Measurements from ENCODE around the gene LRMDA. TPM values are rescaled to one million over a fixed set of nuclear protein-coding genes. Genes with fewer than 3 reads are reported as not detected.
A peak's percentile ranks its signal among the peaks of the same experiment; 100 is the strongest.

Gene LRMDA
- total RNA-seq, 1 donor = under 0.01 TPM

DNA sequence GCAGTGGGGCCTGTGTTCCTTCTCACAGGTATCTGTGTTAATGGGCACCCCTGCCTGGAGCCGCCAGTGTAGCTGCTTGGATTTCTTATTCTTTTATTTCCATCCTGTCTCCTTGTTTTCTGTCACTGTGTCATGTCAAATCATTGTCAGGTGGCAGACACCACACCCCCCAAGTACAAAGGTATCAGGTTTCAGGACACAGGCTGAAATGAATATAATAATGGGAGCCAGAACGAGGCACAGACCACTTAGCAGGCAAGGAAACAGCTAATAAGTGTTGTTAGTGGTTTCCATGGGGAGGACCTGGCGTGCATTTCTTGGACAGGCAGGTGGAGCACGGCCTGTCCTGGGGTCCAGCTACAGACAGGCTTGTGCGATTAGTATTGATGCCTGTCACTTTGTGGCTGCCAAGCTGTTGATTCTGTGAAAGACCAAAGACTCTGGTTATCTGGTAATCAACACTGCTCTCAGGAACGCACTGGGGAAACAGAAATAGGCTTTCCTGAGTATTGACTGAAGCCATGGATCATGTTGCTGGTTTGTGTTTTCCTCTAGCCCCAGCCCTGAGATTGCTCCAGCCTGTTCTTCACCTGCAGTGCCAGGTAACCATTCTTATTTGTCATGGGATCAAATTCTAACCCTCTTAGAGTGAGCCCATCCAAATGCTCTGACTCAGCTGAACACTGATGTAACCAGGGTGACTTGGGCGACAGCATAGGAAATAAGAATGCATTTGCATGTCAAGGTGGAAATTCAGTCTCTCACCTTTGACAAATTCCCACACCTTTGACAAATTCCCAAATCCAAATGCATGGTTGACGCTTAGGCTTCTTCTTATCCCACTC lies 1002.0 kb downstream of the LRMDA start:
- H3K4me3 ChIP-seq (ENCODE audit: low read depth, low read length) = no peak overlapping the region
- DNase-seq (ENCODE audit: low read depth) = no peak
- TF ChIP-seq, protein P1, sequence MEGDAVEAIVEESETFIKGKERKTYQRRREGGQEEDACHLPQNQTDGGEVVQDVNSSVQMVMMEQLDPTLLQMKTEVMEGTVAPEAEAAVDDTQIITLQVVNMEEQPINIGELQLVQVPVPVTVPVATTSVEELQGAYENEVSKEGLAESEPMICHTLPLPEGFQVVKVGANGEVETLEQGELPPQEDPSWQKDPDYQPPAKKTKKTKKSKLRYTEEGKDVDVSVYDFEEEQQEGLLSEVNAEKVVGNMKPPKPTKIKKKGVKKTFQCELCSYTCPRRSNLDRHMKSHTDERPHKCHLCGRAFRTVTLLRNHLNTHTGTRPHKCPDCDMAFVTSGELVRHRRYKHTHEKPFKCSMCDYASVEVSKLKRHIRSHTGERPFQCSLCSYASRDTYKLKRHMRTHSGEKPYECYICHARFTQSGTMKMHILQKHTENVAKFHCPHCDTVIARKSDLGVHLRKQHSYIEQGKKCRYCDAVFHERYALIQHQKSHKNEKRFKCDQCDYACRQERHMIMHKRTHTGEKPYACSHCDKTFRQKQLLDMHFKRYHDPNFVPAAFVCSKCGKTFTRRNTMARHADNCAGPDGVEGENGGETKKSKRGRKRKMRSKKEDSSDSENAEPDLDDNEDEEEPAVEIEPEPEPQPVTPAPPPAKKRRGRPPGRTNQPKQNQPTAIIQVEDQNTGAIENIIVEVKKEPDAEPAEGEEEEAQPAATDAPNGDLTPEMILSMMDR (IDR thresholded peaks at IDR 0.05; ENCODE audit: insufficient read depth, low read depth, low read length) = no peak

DNA sequence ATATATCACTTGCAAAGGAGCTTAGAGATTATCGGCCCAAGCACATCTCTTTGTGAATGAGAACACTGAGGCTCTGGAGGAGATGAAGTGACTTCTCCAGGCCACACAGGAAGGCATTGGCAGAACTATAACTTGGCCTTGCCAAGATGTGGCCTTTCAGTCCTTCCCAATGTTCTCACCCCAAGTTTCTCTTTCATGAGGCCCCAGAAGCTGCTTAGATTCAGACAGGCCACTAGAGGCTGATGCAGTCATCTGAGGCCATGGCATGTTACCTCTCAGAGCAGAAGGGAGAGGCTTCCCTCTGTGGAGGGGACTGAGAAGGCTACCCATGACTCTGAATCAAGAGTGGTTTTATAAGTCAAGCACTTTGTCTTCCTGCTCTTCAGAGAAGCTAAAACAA lies 1003.7 kb downstream of the LRMDA start:
- TF ChIP-seq, protein P1 (IDR thresholded peaks at IDR 0.05; ENCODE audit: insufficient read depth, low read depth, low read length) = peak; percentile 8
- no peak overlapping the region for H3K4me3 ChIP-seq (ENCODE audit: low read depth, low read length)
- no peak for DNase-seq (ENCODE audit: low read depth)

DNA sequence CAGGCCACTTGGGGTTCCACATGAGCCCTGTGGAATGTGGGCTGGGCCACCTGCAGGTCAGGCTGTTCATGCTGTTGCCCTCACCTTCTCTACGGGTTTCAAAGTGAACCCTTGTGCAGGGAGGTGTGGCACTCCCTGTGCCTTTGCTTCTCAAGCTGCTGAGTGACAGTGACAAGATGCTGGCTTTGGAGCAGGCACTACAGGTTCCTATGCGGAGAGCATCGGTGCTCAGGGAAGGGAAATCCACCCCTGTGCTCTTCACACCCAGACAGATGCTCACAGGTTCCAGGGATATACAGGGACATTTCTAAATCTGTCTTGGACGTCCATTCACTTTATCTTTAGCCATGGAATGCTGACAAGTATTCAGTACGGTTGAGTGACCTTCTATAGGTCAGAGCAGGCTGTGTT lies 1005.0 kb downstream of the LRMDA start:
- no peak overlapping the region for H3K4me3 ChIP-seq (ENCODE audit: low read depth, low read length)
- TF ChIP-seq, protein P1 (IDR thresholded peaks at IDR 0.05; ENCODE audit: insufficient read depth, low read depth, low read length) = no peak
- peak; percentile 25 for DNase-seq (ENCODE audit: low read depth)

DNA sequence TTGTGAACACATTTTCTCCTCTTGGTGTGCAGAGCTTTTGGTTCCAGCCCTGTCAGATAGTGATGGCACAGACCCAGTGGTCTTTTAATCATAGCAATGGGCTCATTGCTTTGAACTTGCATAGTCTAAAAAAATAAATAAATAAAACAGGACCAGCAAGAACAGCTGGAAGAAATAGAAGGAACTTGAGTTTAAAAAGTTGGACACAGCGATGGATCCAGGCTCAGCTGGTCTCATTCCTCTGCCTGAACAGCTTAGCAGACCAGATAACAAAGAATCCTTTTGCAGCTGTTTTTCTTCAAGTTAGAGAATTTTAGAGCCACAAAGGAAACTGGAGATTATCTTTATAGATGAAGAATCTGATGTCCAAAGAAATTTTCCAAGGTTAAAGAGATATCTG lies 1005.6 kb downstream of the LRMDA start:
- TF ChIP-seq, protein P1 (IDR thresholded peaks at IDR 0.05; ENCODE audit: insufficient read depth, low read depth, low read length) = no peak
- DNase-seq (ENCODE audit: low read depth) = peak; percentile 90
- H3K4me3 ChIP-seq (ENCODE audit: low read depth, low read length) = no peak overlapping the region

DNA sequence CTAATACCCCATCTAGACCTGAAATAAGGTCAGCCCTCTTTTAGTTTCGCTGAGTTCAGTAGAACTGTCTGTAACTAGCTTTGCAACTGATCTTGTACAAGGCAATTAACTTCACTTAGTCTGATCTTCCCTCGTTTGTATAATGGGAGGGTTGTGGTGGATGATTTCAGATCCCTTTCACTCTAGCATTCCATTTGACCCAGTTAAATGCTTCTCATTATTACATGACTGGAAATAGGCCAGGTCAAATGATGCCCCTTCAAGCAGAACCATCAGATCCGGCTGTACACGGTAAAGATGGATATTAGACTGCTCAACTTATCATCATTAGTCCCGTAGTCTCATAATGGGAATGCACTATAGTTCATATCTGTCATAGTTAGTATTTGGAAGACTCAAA lies 1009.0 kb downstream of the LRMDA start:
- no peak for DNase-seq (ENCODE audit: low read depth)
- H3K4me3 ChIP-seq (ENCODE audit: low read depth, low read length) = no peak overlapping the region
- TF ChIP-seq, protein P1 (IDR thresholded peaks at IDR 0.05; ENCODE audit: insufficient read depth, low read depth, low read length) = no peak

DNA sequence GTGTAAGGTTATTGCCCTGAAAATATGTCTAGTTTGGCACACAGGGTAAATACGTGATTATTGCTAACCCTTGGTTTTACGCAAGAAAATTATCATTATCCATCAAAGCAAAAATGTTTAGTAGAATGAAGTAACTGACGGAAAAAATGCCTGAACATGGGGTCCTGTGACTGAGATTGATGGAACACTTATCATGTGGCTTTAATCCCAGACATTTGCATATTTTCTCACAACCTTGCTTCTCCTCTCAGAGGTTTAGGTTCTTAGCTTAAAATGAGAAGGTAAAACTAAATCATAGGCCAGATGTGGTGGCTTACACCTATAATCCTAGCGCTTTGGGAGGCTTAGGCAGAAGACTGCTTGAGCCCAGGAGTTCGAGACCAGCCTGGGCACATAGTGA lies 1010.7 kb downstream of the LRMDA start:
- no peak overlapping the region for H3K4me3 ChIP-seq (ENCODE audit: low read depth, low read length)
- TF ChIP-seq, protein P1 (IDR thresholded peaks at IDR 0.05; ENCODE audit: insufficient read depth, low read depth, low read length) = no peak
- DNase-seq (ENCODE audit: low read depth) = peak; percentile 14

Data from fibroblast of villous mesenchyme (primary cell).